ENCODE data around the gene SASS6.
A peak's percentile ranks its signal among the peaks of the same experiment; 100 is the strongest.

Gene SASS6

GRCh38 chr1:100132566-100133477 lies at the start of gene SASS6, which contains the start of gene TRMT13:
Gene SASS6, minus strand, starts transcription at chr1:100132930. Its CDS starts 116 bp downstream, at chr1:100132814.
Gene TRMT13, plus strand, starts transcription at chr1:100133163. Its CDS starts 6 bp downstream, at chr1:100133169.
- no peaks in the 10 kb centered on the region for H3K27me3 ChIP-seq (replicated peaks; ENCODE audit: control insufficient read depth, insufficient read depth, low read length)
- no peaks in the 10 kb centered on the region; the same call in none of the 2 replicates for H3K36me3 ChIP-seq (ENCODE audit: control insufficient read depth, insufficient read depth, low read length)
- TF ChIP-seq, protein P1, sequence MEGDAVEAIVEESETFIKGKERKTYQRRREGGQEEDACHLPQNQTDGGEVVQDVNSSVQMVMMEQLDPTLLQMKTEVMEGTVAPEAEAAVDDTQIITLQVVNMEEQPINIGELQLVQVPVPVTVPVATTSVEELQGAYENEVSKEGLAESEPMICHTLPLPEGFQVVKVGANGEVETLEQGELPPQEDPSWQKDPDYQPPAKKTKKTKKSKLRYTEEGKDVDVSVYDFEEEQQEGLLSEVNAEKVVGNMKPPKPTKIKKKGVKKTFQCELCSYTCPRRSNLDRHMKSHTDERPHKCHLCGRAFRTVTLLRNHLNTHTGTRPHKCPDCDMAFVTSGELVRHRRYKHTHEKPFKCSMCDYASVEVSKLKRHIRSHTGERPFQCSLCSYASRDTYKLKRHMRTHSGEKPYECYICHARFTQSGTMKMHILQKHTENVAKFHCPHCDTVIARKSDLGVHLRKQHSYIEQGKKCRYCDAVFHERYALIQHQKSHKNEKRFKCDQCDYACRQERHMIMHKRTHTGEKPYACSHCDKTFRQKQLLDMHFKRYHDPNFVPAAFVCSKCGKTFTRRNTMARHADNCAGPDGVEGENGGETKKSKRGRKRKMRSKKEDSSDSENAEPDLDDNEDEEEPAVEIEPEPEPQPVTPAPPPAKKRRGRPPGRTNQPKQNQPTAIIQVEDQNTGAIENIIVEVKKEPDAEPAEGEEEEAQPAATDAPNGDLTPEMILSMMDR (IDR thresholded peaks at IDR 0.05; ENCODE audit: insufficient read depth, low read length, poor library complexity, severe bottlenecking): no peak
- peak within 1 kb of the TSS; percentile 89 for H3K4me3 ChIP-seq (replicated peaks; ENCODE audit: low read depth, low read length)
- peak; percentile 89 for DNase-seq (ENCODE audit: extremely low read depth, insufficient read length)

- no peaks in the 10 kb centered on the region for H3K36me3 ChIP-seq (ENCODE audit: control insufficient read depth, insufficient read depth, low read length)
- TF ChIP-seq, protein P1 (IDR thresholded peaks at IDR 0.05; ENCODE audit: insufficient read depth, low read length, poor library complexity, severe bottlenecking): no peak
- no peak within 1 kb of the TSS for H3K4me3 ChIP-seq (replicated peaks; ENCODE audit: low read depth, low read length)
- H3K27me3 ChIP-seq (replicated peaks; ENCODE audit: control insufficient read depth, insufficient read depth, low read length): no peaks in the 10 kb centered on the region
- no peak for DNase-seq (ENCODE audit: extremely low read depth, insufficient read length)
These were observed 45.4 kb upstream of the SASS6 start, which contains the start of gene LRRC39 for GRCh38 chr1:100178091-100178490. Gene LRRC39, minus strand, starts transcription at chr1:100178256. Its CDS starts 9,740 bp downstream, at chr1:100168516.

DNA sequence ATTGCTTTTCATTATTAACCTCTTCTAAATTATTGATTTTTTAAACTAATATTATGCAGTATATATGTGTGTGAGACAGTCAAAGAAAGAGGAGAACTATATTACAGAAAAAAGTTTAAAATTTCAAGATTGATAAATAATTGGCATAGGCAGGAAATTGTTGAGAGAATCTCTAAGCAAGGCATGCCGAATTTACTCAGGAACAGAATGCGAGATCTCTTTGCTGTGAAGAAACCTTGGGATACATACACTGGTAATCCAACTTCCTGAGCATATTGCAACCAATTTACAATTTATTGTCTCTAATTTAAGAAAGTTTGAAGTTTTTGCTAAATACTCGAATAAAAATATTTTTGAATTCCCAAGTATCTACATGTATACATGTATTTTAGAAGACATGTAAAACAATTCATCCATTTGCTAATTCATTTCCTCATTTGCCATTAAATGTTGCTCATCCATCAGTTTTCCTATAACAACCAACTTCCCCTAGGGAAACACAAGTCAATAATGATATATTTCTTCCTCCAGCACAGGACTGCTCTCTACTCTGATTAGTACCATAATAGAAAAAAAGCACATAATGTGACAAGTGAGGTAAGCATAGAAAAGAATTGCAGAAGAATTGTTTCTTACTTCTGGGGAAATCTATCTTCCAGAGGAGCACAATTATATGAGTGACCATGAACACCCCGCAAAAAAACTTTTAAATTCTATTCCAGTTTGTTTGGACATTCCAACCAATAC lies 44.7 kb upstream of the SASS6 start:
- TF ChIP-seq, protein P1 (IDR thresholded peaks at IDR 0.05; ENCODE audit: insufficient read depth, low read length, poor library complexity, severe bottlenecking): no peak

DNA sequence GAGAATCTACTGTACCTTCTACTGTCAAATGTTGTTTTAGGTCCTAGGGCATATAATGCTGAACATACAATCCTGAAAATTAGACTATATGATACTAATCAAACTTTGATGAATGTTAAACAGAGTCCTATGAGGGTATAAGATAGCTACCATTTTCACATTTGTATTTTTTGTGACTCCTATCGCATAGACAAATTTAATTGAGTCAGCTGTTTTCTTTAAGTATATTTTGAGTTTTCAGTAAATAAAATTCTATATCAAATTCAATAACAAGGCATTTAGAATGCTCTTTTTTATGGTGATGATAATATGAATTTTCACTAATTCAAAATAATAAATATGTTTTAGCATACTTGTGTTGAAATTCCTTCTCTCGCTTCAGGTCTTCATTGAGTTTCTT lies 35.3 kb upstream of the SASS6 start:
- TF ChIP-seq, protein P1 (IDR thresholded peaks at IDR 0.05; ENCODE audit: insufficient read depth, low read length, poor library complexity, severe bottlenecking): no peak
- Histone ChIP-seq H3K27me3 (replicated peaks; ENCODE audit: control insufficient read depth, insufficient read depth, low read length) (no peaks in the 10 kb centered on the region), H3K36me3 (ENCODE audit: control insufficient read depth, insufficient read depth, low read length) (no peaks in the 10 kb centered on the region), H3K4me3 (replicated peaks; ENCODE audit: low read depth, low read length) (no peak overlapping the region)
- no peak for DNase-seq (ENCODE audit: extremely low read depth, insufficient read length)

More for the DNA sequence above, 44.7 kb upstream of the SASS6 start:
- Histone ChIP-seq H3K36me3 (ENCODE audit: control insufficient read depth, insufficient read depth, low read length) (no peaks in the 10 kb centered on the region), H3K27me3 (replicated peaks; ENCODE audit: control insufficient read depth, insufficient read depth, low read length) (no peaks in the 10 kb centered on the region), H3K4me3 (replicated peaks; ENCODE audit: low read depth, low read length) (no peak overlapping the region)
- no peak for DNase-seq (ENCODE audit: extremely low read depth, insufficient read length)

- TF ChIP-seq, protein P1 (IDR thresholded peaks at IDR 0.05; ENCODE audit: insufficient read depth, low read length, poor library complexity, severe bottlenecking): no peak
- Histone ChIP-seq H3K4me3 (replicated peaks; ENCODE audit: low read depth, low read length) (no peak overlapping the region), H3K36me3 (ENCODE audit: control insufficient read depth, insufficient read depth, low read length) (no peaks in the 10 kb centered on the region), H3K27me3 (replicated peaks; ENCODE audit: control insufficient read depth, insufficient read depth, low read length) (no peaks in the 10 kb centered on the region)
- DNase-seq (ENCODE audit: extremely low read depth, insufficient read length): no peak
These were observed 32.0 kb upstream of the SASS6 start for GRCh38 chr1:100164702-100165101.

Measured in GM06990 (cell line).